Heart left ventricle (tissue), 13 donors: ENCODE results near the gene PTPRC.

Experiments
- CTCF ChIP-seq, 12 donors: fragments of 200-600 bp; sonication (generic) in 4 of 12; IDR thresholded peaks; one replicate each; pipeline versions ENCODE4 v1.5.0 to v1.8.0; 2018 to 2022; ENCODE audit warnings: antibody characterized with exemption in 12 of 12, mild to moderate bottlenecking in 5 of 12
- POLR2A ChIP-seq, 2 donors: fragments of 450-650 bp; IDR thresholded peaks; one replicate each; pipeline ENCODE4 v1.6.1; 2017; ENCODE audit warnings: antibody characterized with exemption in 2 of 2, mild to moderate bottlenecking in 2 of 2, moderate library complexity in 2 of 2
- donor health status: ischemic (EF 13 %, LVEDD 7.1; RV severe dilation, severe dysfunction).
- donor health status: DM: no; HTN: yes; CAD: no.
- donor health status: DM: no; HTN: no; CAD: no.
- donor health status: ischemic (EF 25% LVEDD 6.9; RV normal size, moderate dysfunction).
- donor health status: ischemic (EF 25% LVEDD 5.7; RV mildly dilated, moderate dysfunction).
- donor health status: ischemic (EF 35%, LVEDD 5.7; RV mildly dilated, moderate dysfunction).
- donor health status: nonischemic (EF 11% LVEDD 7.7; RV severe dilation, severe dysfunction).
- donor health status: DM: yes; HTN: yes; CAD: no.
- donor health status: PGD.
- donor health status: ischemic (EF 29% LVEDD 5.4; RV normal size, mild dysfunction).
- donor health status: nonischemic (EF 23%, LVEDD 6.1; RV moderate dilation, normal function).

DNA sequence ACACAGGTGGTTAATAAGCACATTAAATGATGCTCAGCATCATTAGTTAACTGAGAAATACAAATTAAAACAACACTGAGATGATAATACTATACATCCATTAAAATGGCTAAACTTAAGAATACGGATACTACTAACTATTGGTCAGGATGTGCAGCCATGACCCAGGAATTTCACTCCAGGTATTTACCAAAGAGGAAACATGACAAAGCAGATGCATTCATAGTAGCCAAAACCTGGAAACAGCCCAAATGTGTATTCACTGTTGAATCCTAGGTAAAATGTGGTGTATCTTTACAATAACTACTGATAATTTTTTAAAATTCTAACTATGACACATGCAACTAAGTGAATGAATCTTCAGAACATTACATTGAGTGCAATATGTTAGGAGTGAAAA lies 73.0 kb downstream of the PTPRC start:
- TF ChIP-seq POLR2A (IDR thresholded peaks at IDR 0.05) (no peak), CTCF (IDR thresholded peaks at IDR 0.05) (no peak)
